AG04449 (cell line): ENCODE measurements around the gene CCDC181.

Experiments used
- CTCF ChIA-PET: fragments of 350-600 bp; formaldehyde crosslinking; extraction: SDS; loops from one replicate; lab custom pipeline; 2021; ENCODE audit warnings: antibody characterized with exemption; lab: Yijun Ruan, JAX
- POLR2A ChIA-PET: fragments of 400-600, 350-600 bp; formaldehyde crosslinking; extraction: SDS; loops from one replicate; lab custom pipeline; 2020; ENCODE audit warnings: antibody characterized with exemption, inconsistent platforms; lab: Yijun Ruan, JAX
- DNase-seq: peaks from one replicate; pipeline ENCODE4 v3.0.0-alpha.2; 2010; ENCODE audit warnings: low read depth, low spot score
- H3K4me3 ChIP-seq: 2 replicates; pipeline ENCODE4 v1.5.1; 2011; ENCODE audit warnings: low read depth, mild to moderate bottlenecking, control low read depth, low read length
- CTCF ChIP-seq: IDR thresholded peaks from one replicate; pipeline ENCODE4 v1.5.1; 2011; ENCODE audit warnings: mild to moderate bottlenecking, moderate library complexity, low read length, control low read depth, inconsistent platforms; ENCODE audit not compliant: insufficient read depth; ENCODE audit errors: missing control alignments

CCDC181 gene

GRCh38 chr1:169466259-169467230 lies 39.3 kb upstream of the CCDC181 start:
- ChIA-PET CTCF (interaction anchor here (0.5 to 4.4 kb wide), 3 partner anchors 11 to 81 kb away, joined by 3 to 43 read pairs (median 3); no protein-coding TSS in a partner anchor), POLR2A (no interaction called here)
- DNase-seq, result no peak
- peak; percentile 40 for TF ChIP-seq CTCF
- no peak overlapping the region for H3K4me3 ChIP-seq

GRCh38 chr1:169465281-169465680 lies 38.0 kb upstream of the CCDC181 start:
- no peak for TF ChIP-seq CTCF
- ChIA-PET POLR2A (no interaction called here), CTCF (interaction anchor here (4.4 kb wide), 1 partner anchor 82 kb away, joined by 43 read pairs; no protein-coding TSS in a partner anchor)
- DNase-seq, result no peak
- H3K4me3 ChIP-seq, result no peak overlapping the region

GRCh38 chr1:169462385-169462784 lies 35.1 kb upstream of the CCDC181 start:
- CTCF ChIA-PET, result no interaction called here
- no peak overlapping the region for H3K4me3 ChIP-seq
- DNase-seq, result no peak
- TF ChIP-seq CTCF, result no peak
- POLR2A ChIA-PET, result no interaction called here

- H3K4me3 ChIP-seq, result no peak overlapping the region
- POLR2A ChIA-PET, result no interaction called here
- no peak for TF ChIP-seq CTCF
- DNase-seq, result no peak
- CTCF ChIA-PET, result interaction anchor here (1.5 kb wide), 1 partner anchor 84 kb away, joined by 4 read pairs; no protein-coding TSS in a partner anchor
These were observed 34.2 kb upstream of the CCDC181 start for GRCh38 chr1:169461390-169462000.

GRCh38 chr1:169460191-169460833 lies 33.0 kb upstream of the CCDC181 start:
- ChIA-PET POLR2A (no interaction called here), CTCF (interaction anchor here (1.5 kb wide), 1 partner anchor 86 kb away, joined by 4 read pairs; no protein-coding TSS in a partner anchor)
- no peak for DNase-seq
- TF ChIP-seq CTCF, result no peak
- peak overlapping the region; percentile 29 for H3K4me3 ChIP-seq

GRCh38 chr1:169457443-169457842 lies 30.2 kb upstream of the CCDC181 start:
- H3K4me3 ChIP-seq, result no peak overlapping the region
- no peak for TF ChIP-seq CTCF
- ChIA-PET CTCF (no interaction called here), POLR2A (no interaction called here)
- DNase-seq, result no peak
